H1 (cell line): ENCODE results near the gene TBX18. TPM values are rescaled to one million over a fixed set of nuclear protein-coding genes. Genes with fewer than 3 reads are reported as not detected.

Source experiments
- CTCF ChIA-PET: fragments of 300-600 bp; sonication (Branson Sonifier 250); formaldehyde crosslinking; loops from one replicate; lab custom pipeline; 2021; ENCODE audit not compliant: partially characterized antibody; lab: Charles Lee
- POLR2A ChIA-PET: fragments of 300-600 bp; sonication (Branson Sonifier 250); formaldehyde crosslinking; loops from one replicate; lab custom pipeline; 2021; ENCODE audit warnings: inconsistent platforms; ENCODE audit not compliant: partially characterized antibody; lab: Charles Lee
- DNase-seq, 2 experiments: peaks; one replicate each; pipeline versions ENCODE4 v3.0.0 to v3.0.0-alpha.2; 2010 to 2022; ENCODE audit warnings: low spot score in 2 of 2, low read depth in 1 of 2, mixed read lengths in 1 of 2
- FAIRE-seq: peaks from 2 replicates; lab custom pipeline; 2011; peaks lifted over from hg19 to GRCh38; lab: Jason Lieb, UNC
- H2AFZ ChIP-seq: 2 replicates; pipeline ENCODE4 v1.8.1; 2012; ENCODE audit warnings: low read length, inconsistent platforms
- H2AK5ac ChIP-seq: 2 replicates; pipeline ENCODE4 v1.6.1; 2013; ENCODE audit warnings: low read depth, low read length
- H2BK120ac ChIP-seq: replicated peaks from 2 replicates; pipeline ENCODE3; 2013; ENCODE audit warnings: low read depth, low read length, inconsistent platforms
- H2BK12ac ChIP-seq: 2 replicates; pipeline ENCODE4 v1.6.1; 2013; ENCODE audit warnings: low read depth, low read length
- H2BK15ac ChIP-seq: 2 replicates; pipeline ENCODE4 v1.6.1; 2013; ENCODE audit warnings: low read length
- H2BK20ac ChIP-seq: 2 replicates; pipeline ENCODE4 v1.6.1; 2013; ENCODE audit warnings: low read length
- H2BK5ac ChIP-seq: 2 replicates; pipeline ENCODE4 v1.6.1; 2013; ENCODE audit warnings: low read depth, low read length
- H3K14ac ChIP-seq: 2 replicates; pipeline ENCODE4 v1.6.1; 2013; ENCODE audit warnings: inconsistent platforms; ENCODE audit not compliant: insufficient read length
- H3K18ac ChIP-seq: 2 replicates; pipeline ENCODE4 v1.6.1; 2013; ENCODE audit warnings: low read length; ENCODE audit errors: extremely low read depth
- H3K23ac ChIP-seq: 2 replicates; pipeline ENCODE4 v1.6.1; 2013; ENCODE audit warnings: inconsistent platforms; ENCODE audit not compliant: insufficient read length
- H3K23me2 ChIP-seq: 2 replicates; pipeline ENCODE4 v1.6.1; 2013; ENCODE audit warnings: low read depth, low read length
- H3K27ac ChIP-seq: 2 replicates; pipeline ENCODE4 v1.6.1; 2011; ENCODE audit warnings: low read depth, low read length, inconsistent platforms
- H3K27me3 ChIP-seq, 4 experiments: replicated peaks in 1 of 4; 1 replicate in 1 of 4; 2 replicates in 3 of 4; pipeline versions ENCODE4 v1.6.1 to v1.8.1; 2011 to 2013; ENCODE audit warnings: low read length in 3 of 4, mild to moderate bottlenecking in 3 of 4, inconsistent platforms in 2 of 4, mixed read lengths in 2 of 4, moderate library complexity in 1 of 4; ENCODE audit not compliant: control insufficient read depth in 3 of 4, insufficient read depth in 3 of 4; ENCODE audit errors: extremely low read depth in 1 of 4
- H3K36me3 ChIP-seq, 4 experiments: 2 replicates each; pipeline versions ENCODE4 v1.6.1 to v1.8.1; 2011 to 2013; ENCODE audit warnings: mild to moderate bottlenecking in 4 of 4, low read length in 3 of 4, moderate library complexity in 2 of 4, control low read depth in 1 of 4, inconsistent platforms in 1 of 4; ENCODE audit not compliant: insufficient read depth in 4 of 4, control insufficient read depth in 2 of 4
- H3K4ac ChIP-seq: replicated peaks from 2 replicates; pipeline ENCODE3; 2013; ENCODE audit warnings: low read length, low read depth, mixed read lengths, inconsistent platforms; ENCODE audit not compliant: insufficient read length
- H3K4me1 ChIP-seq, 4 experiments: replicated peaks in 1 of 4; 1 replicate in 1 of 4; 2 replicates in 3 of 4; pipeline versions ENCODE4 v1.6.1 to v1.8.1; 2011 to 2013; ENCODE audit warnings: low read length in 3 of 4, inconsistent platforms in 2 of 4, mixed read lengths in 1 of 4; ENCODE audit not compliant: insufficient read depth in 4 of 4, control insufficient read depth in 3 of 4
- H3K4me2 ChIP-seq, 2 experiments: 2 replicates each; pipeline versions ENCODE4 v1.6.1 to v1.8.1; 2011 to 2013; ENCODE audit warnings: low read depth in 2 of 2, low read length in 2 of 2, control low read depth in 1 of 2, inconsistent platforms in 1 of 2, mild to moderate bottlenecking in 1 of 2; ENCODE audit not compliant: insufficient read depth in 1 of 2
- H3K4me3 ChIP-seq, 4 experiments: fragments of 200-600, 300-600 bp in 1 of 4; sonication (generic), shearing (Covaris generic), sonication (Bioruptor Twin) in 1 of 4; 2 replicates each; pipeline versions ENCODE4 v1.5.1 to v1.8.1; 2011 to 2016; ENCODE audit warnings: low read length in 4 of 4, low read depth in 3 of 4, control low read depth in 2 of 4, inconsistent platforms in 2 of 4, mild to moderate bottlenecking in 2 of 4, mixed read lengths in 1 of 4, moderate library complexity in 1 of 4; ENCODE audit not compliant: insufficient read depth in 2 of 4; ENCODE audit errors: extremely low read depth in 1 of 4
- H3K56ac ChIP-seq: replicated peaks from 2 replicates; pipeline ENCODE3; 2013; ENCODE audit warnings: low read depth, mild to moderate bottlenecking, mixed read lengths, low read length, inconsistent platforms; ENCODE audit not compliant: insufficient read length
- H3K79me1 ChIP-seq: 2 replicates; pipeline ENCODE4 v1.6.1; 2013; ENCODE audit warnings: low read depth, low read length, control low read depth
- H3K79me2 ChIP-seq, 2 experiments: 2 replicates each; pipeline versions ENCODE4 v1.6.1 to v1.8.1; 2012 to 2013; ENCODE audit warnings: low read length in 2 of 2, mild to moderate bottlenecking in 2 of 2, inconsistent platforms in 1 of 2; ENCODE audit not compliant: insufficient read depth in 2 of 2, control insufficient read depth in 1 of 2
- H3K9ac ChIP-seq, 4 experiments: replicated peaks in 1 of 4; 1 replicate in 1 of 4; 2 replicates in 3 of 4; pipeline versions ENCODE4 v1.6.1 to v1.8.1; 2011 to 2013; ENCODE audit warnings: low read depth in 3 of 4, low read length in 3 of 4, control low read depth in 2 of 4, mild to moderate bottlenecking in 2 of 4, moderate library complexity in 2 of 4, inconsistent platforms in 1 of 4; ENCODE audit errors: extremely low read depth in 1 of 4
- H3K9me3 ChIP-seq, 2 experiments: 2 replicates each; pipeline versions ENCODE4 v1.6.1 to v1.8.1; 2012 to 2013; ENCODE audit warnings: mild to moderate bottlenecking in 2 of 2, moderate library complexity in 2 of 2, control low read depth in 1 of 2, inconsistent platforms in 1 of 2, low read depth in 1 of 2, low read length in 1 of 2, mixed read lengths in 1 of 2; ENCODE audit not compliant: insufficient read depth in 2 of 2
- H4K20me1 ChIP-seq, 2 experiments: replicated peaks in 1 of 2; 2 replicates each; pipeline versions ENCODE3 to v1.8.1; 2011 to 2013; ENCODE audit warnings: inconsistent platforms in 2 of 2, low read length in 2 of 2, mild to moderate bottlenecking in 1 of 2; ENCODE audit not compliant: insufficient read depth in 2 of 2, control insufficient read depth in 1 of 2
- H4K5ac ChIP-seq: 2 replicates; pipeline ENCODE4 v1.6.1; 2013; ENCODE audit warnings: low read length, low read depth, mixed read lengths, inconsistent platforms; ENCODE audit not compliant: insufficient read length
- H4K8ac ChIP-seq: 2 replicates; pipeline ENCODE4 v1.8.0; 2013; ENCODE audit warnings: mild to moderate bottlenecking, moderate library complexity, low read length, inconsistent platforms; ENCODE audit not compliant: insufficient read depth; ENCODE audit errors: extremely low read depth
- H4K91ac ChIP-seq: replicated peaks from 2 replicates; pipeline ENCODE3; 2013; ENCODE audit warnings: low read length, mixed read lengths, inconsistent platforms; ENCODE audit not compliant: insufficient read length
- BCL11A ChIP-seq, 2 experiments: IDR thresholded peaks; one replicate each; pipeline ENCODE4 v1.6.1; 2011; ENCODE audit warnings: low read depth in 2 of 2, low read length in 2 of 2, mild to moderate bottlenecking in 2 of 2
- CREB1 ChIP-seq: IDR thresholded peaks from 2 replicates; pipeline ENCODE4 v1.6.1; 2012; ENCODE audit warnings: inconsistent platforms
- POLR2AphosphoS5 ChIP-seq: IDR thresholded peaks from 2 replicates; pipeline ENCODE4 v1.6.1; 2011; ENCODE audit warnings: low read depth, low read length
- POU5F1 ChIP-seq: IDR thresholded peaks from 2 replicates; pipeline ENCODE4 v1.6.1; 2011; ENCODE audit warnings: low read depth, mild to moderate bottlenecking, low read length, moderate library complexity
- RNF2 ChIP-seq: fragments of 200-900, 300-1000 bp; sonication (generic); IDR thresholded peaks from 2 replicates; pipeline ENCODE4 v1.7.1; 2016; ENCODE audit warnings: borderline replicate concordance, low read depth, mild to moderate bottlenecking, antibody characterized with exemption, low read length; ENCODE audit not compliant: poor library complexity, severe bottlenecking; ENCODE audit errors: missing control alignments
- TAF7 ChIP-seq: optimal IDR thresholded peaks from 2 replicates; pipeline ENCODE3; 2011; ENCODE audit warnings: low read depth, mild to moderate bottlenecking, inconsistent platforms, low read length, moderate library complexity, borderline replicate concordance
- WGBS, 2 experiments: shearing (Covaris generic) in 1 of 2; methylation state at CpG; one replicate each; pipeline versions ENCODE4 v1.1.6 to v1.1.7; 2013 to 2015; ENCODE audit warnings: low lambda C conversion rate in 2 of 2, mixed read lengths in 2 of 2, inconsistent platforms in 1 of 2, low coverage in 1 of 2, missing lambda C conversion rate in 1 of 2; ENCODE audit not compliant: insufficient replicate concordance in 2 of 2, insufficient coverage in 1 of 2, insufficient read length in 1 of 2; ENCODE audit errors: extremely low coverage in 1 of 2, missing lambda C conversion rate in 1 of 2; 5-methylcytosine and 5-hydroxymethylcytosine counted together
- polyA plus RNA-seq, 7 experiments: library from polyadenylated mRNA; depleted of rRNA in 3 of 7; stranded (reverse) in 5 of 7; unstranded in 2 of 7; fragments of >200 nt in 5 of 7; fragments of 200-250 nt in 2 of 7; gene quantifications; 1 replicate in 5 of 7; 2 replicates in 1 of 7; 4 replicates in 1 of 7; pipeline versions ENCODE4 v1.2.1 to v1.2.3, GENCODE V29; 2011 to 2013; ENCODE audit warnings: missing spikeins in 2 of 7, mixed read lengths in 2 of 7
- total RNA-seq: library from RNA; stranded (reverse); fragmentation: NEBNext Ultra II Directional; extraction: Animal tissue kit (Norgen Biotek cat#: 25700); gene quantifications from 2 replicates; pipeline ENCODE4 v1.2.1, GENCODE V29; 2021

Gene TBX18
- total and polyA plus RNA-seq, 2 of the 8 experiments (the other 6 are each of a cell fraction or from before 2014, with no cell fraction given): 0.02 TPM; not detected in 1

- H4K5ac ChIP-seq: no peak overlapping the region
- no peaks in the 10 kb centered on the region; a peak in 1 of 8 replicates for H3K36me3 ChIP-seq
- H3K23me2 ChIP-seq: peaks cover 11% of the 10 kb centered on the region
- H4K8ac ChIP-seq: no peak overlapping the region
- H3K14ac ChIP-seq: no peak overlapping the region
- H4K20me1 ChIP-seq: peaks cover 18 to 23% of the 10 kb centered on the region in 2 experiments
- ChIA-PET CTCF (interaction anchor here (0.6 to 1.7 kb wide), 7 partner anchors 11 to 817 kb away, joined by 3 to 5 read pairs (median 3); no protein-coding TSS in a partner anchor), POLR2A (no interaction called here)
- no peak overlapping the region for H2BK120ac ChIP-seq
- H3K56ac ChIP-seq: no peak overlapping the region
- no peaks in the 10 kb centered on the region; a peak in 1 of 4 replicates for H3K9me3 ChIP-seq
- H3K4me3 ChIP-seq: peak overlapping the region in 1 of 4 experiments; percentile 54; a peak in 1 of 8 replicates
- H3K79me2 ChIP-seq: no peaks in the 10 kb centered on the region
- FAIRE-seq (no peak), DNase-seq (no peak)
- WGBS, 2 experiments: 10% methylated on average over 14 of the region's 14 CpGs; no CpG with 5 or more reads in 1 of the 2 experiments
- H2BK20ac ChIP-seq: no peak overlapping the region
- peaks cover 0 to 20% (median 10%) of the 10 kb centered on the region in 4 experiments; a peak in 4 of 7 replicates for H3K4me1 ChIP-seq
- no peak overlapping the region for H2BK12ac ChIP-seq
- H2AK5ac ChIP-seq: no peak overlapping the region
- H2AFZ ChIP-seq: no peak overlapping the region
- H2BK15ac ChIP-seq: no peak overlapping the region
- TF ChIP-seq TAF7 (no peak), BCL11A (IDR thresholded peaks at IDR 0.05; ENCODE audit: low read depth in 2 of 2, low read length in 2 of 2) (no peak), RNF2 (peak; percentile 93), POU5F1 (no peak), POLR2AphosphoS5 (no peak), CREB1 (no peak)
- no peak overlapping the region for H3K27ac ChIP-seq
- no peak overlapping the region for H2BK5ac ChIP-seq
- peak overlapping the region; percentile 63 to 92; a peak in 3 of 4 replicates for H3K4me2 ChIP-seq
- H4K91ac ChIP-seq: no peak overlapping the region
- no peak overlapping the region for H3K18ac ChIP-seq
- no peak overlapping the region; a peak in 1 of 7 replicates for H3K9ac ChIP-seq
- no peak overlapping the region for H3K4ac ChIP-seq
- H3K79me1 ChIP-seq: no peaks in the 10 kb centered on the region
- H3K23ac ChIP-seq: no peak overlapping the region
- H3K27me3 ChIP-seq: peaks cover 72 to 98% (median 88%) of the 10 kb centered on the region in 4 experiments
These were observed 3.3 kb upstream of the TBX18 start for GRCh38 chr6:84767526-84768201.
